Endothelial cell of umbilical vein (primary cell): ENCODE data around the gene CRYL1. TPM values are rescaled to one million over a fixed set of nuclear protein-coding genes. Genes with fewer than 3 reads are reported as not detected.

Source experiments
- BruUV-seq: library from RNA; stranded (reverse); fragments of 400-500 nt; replicated peaks from 2 replicates; lab custom pipeline; 2021; lab: Mats Ljungman, UMichigan
- CTCF ChIA-PET: fragments of 300-600, 350-600 bp; sonication (Branson Sonifier 250); formaldehyde crosslinking; loops from one replicate; lab custom pipeline; 2021; ENCODE audit warnings: antibody characterized with exemption, inconsistent platforms; lab: Charles Lee
- POLR2A ChIA-PET: fragments of 300-600, 350-600 bp; sonication (Branson Sonifier 250); formaldehyde crosslinking; loops from one replicate; lab custom pipeline; 2021; ENCODE audit warnings: antibody characterized with exemption, inconsistent platforms; lab: Charles Lee
- DNase-seq: peaks from one replicate; pipeline ENCODE4 v3.0.0-alpha.2; 2011; ENCODE audit warnings: low read depth, low spot score
- FAIRE-seq: peaks from 2 replicates; lab custom pipeline; 2011; peaks lifted over from hg19 to GRCh38; lab: Jason Lieb, UNC
- H2AFZ ChIP-seq: 2 replicates; pipeline ENCODE4 v1.6.0; 2012; ENCODE audit warnings: low read depth, low read length, control low read depth, inconsistent platforms
- H3K27ac ChIP-seq: 2 replicates; pipeline ENCODE4 v1.5.1; 2011; ENCODE audit warnings: low read depth, mild to moderate bottlenecking, control low read depth, low read length, moderate library complexity; ENCODE audit not compliant: insufficient read depth
- H3K27me3 ChIP-seq, 2 experiments: 2 replicates each; pipeline versions ENCODE4 v1.6.0 to v1.6.1; 2011; ENCODE audit warnings: low read length in 2 of 2, mixed read lengths in 1 of 2; ENCODE audit not compliant: control insufficient read depth in 2 of 2, insufficient read depth in 2 of 2
- H3K36me3 ChIP-seq, 2 experiments: 2 replicates in 1 of 2; 3 replicates in 1 of 2; pipeline ENCODE4 v1.5.1; 2011; ENCODE audit warnings: low read length in 2 of 2, mild to moderate bottlenecking in 1 of 2, moderate library complexity in 1 of 2; ENCODE audit not compliant: control insufficient read depth in 2 of 2, insufficient read depth in 2 of 2; ENCODE audit errors: extremely low read depth in 1 of 2
- H3K4me1 ChIP-seq: 3 replicates; pipeline ENCODE4 v1.5.1; 2011; ENCODE audit warnings: mild to moderate bottlenecking, low read length; ENCODE audit not compliant: control insufficient read depth, insufficient read depth; ENCODE audit errors: extremely low read depth
- H3K4me2 ChIP-seq: 2 replicates; pipeline ENCODE4 v1.6.1; 2011; ENCODE audit warnings: low read length, control low read depth, mixed read lengths; ENCODE audit not compliant: insufficient read depth
- H3K4me3 ChIP-seq, 3 experiments: fragments of 200-600 bp in 1 of 3; sonication (generic), shearing (Covaris generic) in 1 of 3; replicated peaks in 1 of 3; 2 replicates each; pipeline ENCODE4 v1.5.1; 2011 to 2016; ENCODE audit warnings: control low read depth in 3 of 3, low read length in 3 of 3, mild to moderate bottlenecking in 2 of 3, inconsistent platforms in 1 of 3, low read depth in 1 of 3, moderate library complexity in 1 of 3; ENCODE audit not compliant: insufficient read depth in 1 of 3
- H3K79me2 ChIP-seq: 2 replicates; pipeline ENCODE4 v1.6.0; 2012; ENCODE audit warnings: low read length, inconsistent platforms; ENCODE audit not compliant: control insufficient read depth, insufficient read depth
- H3K9ac ChIP-seq: replicated peaks from 2 replicates; pipeline ENCODE3; 2011; ENCODE audit warnings: low read length, control low read depth; ENCODE audit not compliant: insufficient read depth; ENCODE audit errors: extremely low read depth
- H3K9me1 ChIP-seq: replicated peaks from 3 replicates; pipeline ENCODE4 v1.6.0; 2011; ENCODE audit warnings: mild to moderate bottlenecking, low read length; ENCODE audit not compliant: control insufficient read depth, insufficient read depth; ENCODE audit errors: extremely low read depth
- H3K9me3 ChIP-seq: replicated peaks from 2 replicates; pipeline ENCODE4 v1.5.1; 2012; ENCODE audit warnings: low read length, inconsistent platforms; ENCODE audit not compliant: control insufficient read depth, insufficient read depth
- H4K20me1 ChIP-seq: replicated peaks from 2 replicates; pipeline ENCODE3; 2011; ENCODE audit warnings: mild to moderate bottlenecking, low read length; ENCODE audit not compliant: control insufficient read depth, insufficient read depth; ENCODE audit errors: extremely low read depth
- CTCF ChIP-seq, 2 donors: IDR thresholded peaks; 1 replicate in 1 of 2; 2 replicates in 1 of 2; pipeline ENCODE4 v1.5.1; 2011; ENCODE audit warnings: low read length in 2 of 2, mild to moderate bottlenecking in 2 of 2, moderate library complexity in 2 of 2, control low read depth in 1 of 2, inconsistent platforms in 1 of 2, low read depth in 1 of 2; ENCODE audit not compliant: insufficient read depth in 1 of 2; ENCODE audit errors: extremely low read depth in 1 of 2
- EZH2 ChIP-seq: IDR thresholded peaks from 2 replicates; pipeline ENCODE4 v1.6.1; 2012; ENCODE audit warnings: borderline replicate concordance, low read depth, mild to moderate bottlenecking, moderate library complexity, low read length, inconsistent platforms; ENCODE audit not compliant: severe bottlenecking
- FOS ChIP-seq: IDR thresholded peaks from 2 replicates; pipeline ENCODE4 v1.6.1; 2011; ENCODE audit warnings: mild to moderate bottlenecking, low read length, moderate library complexity, borderline replicate concordance; ENCODE audit not compliant: insufficient read depth
- GATA2 ChIP-seq: IDR thresholded peaks from 2 replicates; pipeline ENCODE4 v1.7.0; 2011; ENCODE audit warnings: low read depth, mild to moderate bottlenecking, moderate library complexity, mixed read lengths, low read length; ENCODE audit not compliant: insufficient read length, insufficient read depth
- JUN ChIP-seq: IDR thresholded peaks from 2 replicates; pipeline ENCODE4 v1.6.1; 2011; ENCODE audit warnings: borderline replicate concordance, low read depth; ENCODE audit not compliant: insufficient read length, insufficient read depth
- MYC ChIP-seq: IDR thresholded peaks from one replicate; pipeline ENCODE4 v1.6.1; 2011; ENCODE audit warnings: mild to moderate bottlenecking, low read depth, low read length
- POLR2A ChIP-seq: IDR thresholded peaks from 2 replicates; pipeline ENCODE4 v1.6.1; 2012; ENCODE audit warnings: low read depth, mild to moderate bottlenecking, control low read depth, low read length
- POLR2AphosphoS5 ChIP-seq: IDR thresholded peaks from 2 replicates; pipeline ENCODE4 v1.6.1; 2012; ENCODE audit warnings: low read depth, mild to moderate bottlenecking, control low read depth, low read length, moderate library complexity; ENCODE audit not compliant: insufficient read depth
- dilution Hi-C: fragments of 300-500 bp; cut with MboI; formaldehyde crosslinking; loops from one replicate; pipeline ENCODE4 v1.15.0; 2019; ENCODE audit warnings: low sequenced_read_pairs; ENCODE audit not compliant: extremely low pct_ligation_motif_present
- intact Hi-C: fragments of 100-400 bp; cut with micrococcal nuclease; formaldehyde crosslinking; loops from one replicate; pipeline ENCODE4 v1.10.0; 2022
- polyA plus RNA-seq, 4 experiments: library from polyadenylated mRNA; depleted of rRNA in 3 of 4; stranded (reverse) in 3 of 4; unstranded in 1 of 4; fragments of >200 nt; gene quantifications; 2 replicates each; pipeline versions ENCODE4 v1.2.1 to v1.2.3, GENCODE V29; 2011 to 2012; ENCODE audit warnings: missing spikeins in 1 of 4
- total RNA-seq: library from RNA; stranded (reverse); gene quantifications from 2 replicates; pipeline ENCODE4 v1.2.3, GENCODE V29; 2021
- TF ChIP-seq, protein P1 (sequence below): IDR thresholded peaks from 2 replicates; pipeline ENCODE4 v1.6.1; 2011; ENCODE audit not compliant: insufficient read depth, insufficient read length

CRYL1 gene
- total and polyA plus RNA-seq, 2 donors (not counting 3 experiments of a cell fraction or from before 2014, with no cell fraction given) = 13.9 to 39.0 TPM

DNA sequence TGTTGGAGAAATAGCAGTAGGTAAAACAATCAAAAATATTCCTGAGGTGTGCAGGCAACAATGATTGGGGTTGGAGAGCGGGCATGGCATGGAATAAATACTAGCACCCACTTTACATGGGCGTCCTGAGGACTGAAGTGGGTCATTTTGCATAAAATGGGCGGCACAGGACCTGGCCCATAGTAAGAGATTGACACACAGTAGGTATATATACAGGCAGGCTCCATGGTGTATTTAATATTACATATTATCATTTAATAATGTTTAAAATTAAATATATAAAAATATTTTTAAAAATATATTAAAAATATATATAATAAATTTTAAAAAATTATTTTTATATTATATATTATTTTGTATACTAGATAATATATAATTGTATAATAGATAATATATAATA lies 48.3 kb downstream of the CRYL1 start:
- DNase-seq (no peak), FAIRE-seq (no peak)
- dilution Hi-C loops = no loop called here
- H4K20me1 ChIP-seq = no peaks in the 10 kb centered on the region
- H3K4me3 ChIP-seq = no peak overlapping the region
- H3K79me2 ChIP-seq = no peaks in the 10 kb centered on the region
- H3K27me3 ChIP-seq = no peaks in the 10 kb centered on the region
- H3K36me3 ChIP-seq = no peaks in the 10 kb centered on the region
- intact Hi-C loops = no loop called here
- peaks cover 6% of the 10 kb centered on the region for H3K4me1 ChIP-seq
- ChIA-PET POLR2A (no interaction called here), CTCF (no interaction called here)
- no peaks in the 10 kb centered on the region for H3K9me1 ChIP-seq
- H3K27ac ChIP-seq = no peak overlapping the region
- no peaks in the 10 kb centered on the region for H3K9me3 ChIP-seq
- H3K4me2 ChIP-seq = no peak overlapping the region
- no peak overlapping the region for H2AFZ ChIP-seq
- no peak overlapping the region for H3K9ac ChIP-seq
- TF ChIP-seq CTCF (IDR thresholded peaks at IDR 0.05; ENCODE audit: extremely low read depth in 1 of 2, insufficient read depth in 1 of 2, low read depth in 1 of 2, low read length in 2 of 2) (no peak), MYC (no peak), GATA2 (no peak), EZH2 (no peak), POLR2AphosphoS5 (no peak), JUN (no peak), FOS (no peak), POLR2A (no peak)
- TF ChIP-seq, protein P1, sequence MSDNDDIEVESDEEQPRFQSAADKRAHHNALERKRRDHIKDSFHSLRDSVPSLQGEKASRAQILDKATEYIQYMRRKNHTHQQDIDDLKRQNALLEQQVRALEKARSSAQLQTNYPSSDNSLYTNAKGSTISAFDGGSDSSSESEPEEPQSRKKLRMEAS = no peak
- BruUV-seq = no TSS peak
